Activated gamma-delta T cell (primary cell): ENCODE data around the gene FGGY.

Experiments
- DNase-seq: peaks from one replicate; lab custom pipeline; 2025; lab: John Stamatoyannopoulos, UW

The FGGY gene

DNA sequence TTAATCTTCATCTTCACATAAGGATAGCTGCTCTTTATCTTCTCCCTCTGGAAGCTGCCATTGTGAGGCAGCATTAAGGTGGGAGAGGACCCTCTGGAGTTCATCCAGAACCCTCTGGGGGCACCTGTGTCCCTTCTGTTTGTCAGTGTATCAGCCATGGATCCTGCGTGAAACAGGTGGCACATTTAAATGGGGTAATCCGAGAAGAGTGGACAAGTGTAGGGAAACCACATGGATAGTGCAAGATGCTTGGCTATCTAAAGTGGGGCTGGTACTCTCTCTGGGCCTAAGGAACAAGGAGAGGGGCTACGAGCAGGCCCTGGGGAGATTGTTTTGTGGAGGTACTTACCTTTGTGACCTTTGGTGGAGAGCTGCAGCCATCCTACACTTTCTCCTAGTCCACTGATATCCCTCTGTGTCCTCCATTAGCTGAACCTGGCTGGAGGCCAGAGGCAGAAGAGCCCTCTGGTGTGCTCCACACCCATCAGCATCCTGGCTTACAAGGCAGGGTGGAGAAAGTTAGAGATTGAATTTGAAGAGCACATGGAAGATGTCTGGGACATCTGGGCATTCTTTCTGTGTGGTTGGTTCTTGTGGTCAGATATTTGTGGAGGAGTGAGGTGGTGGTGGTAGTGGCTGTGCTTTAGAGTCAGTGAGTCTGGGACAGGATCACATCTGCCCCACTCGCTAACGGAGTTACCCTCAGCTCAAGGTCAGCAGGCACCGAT lies 117.7 kb downstream of the FGGY start:
- DNase-seq, result no peak

- no peak for DNase-seq
These were observed 118.5 kb downstream of the FGGY start for GRCh38 chr1:59415286-59415850.

- no peak for DNase-seq
These were observed 119.0 kb downstream of the FGGY start for GRCh38 chr1:59415881-59416280.

GRCh38 chr1:59417406-59417805 lies 120.5 kb downstream of the FGGY start:
- DNase-seq, result no peak

GRCh38 chr1:59418363-59419144 lies 121.7 kb downstream of the FGGY start:
- no peak for DNase-seq

DNA sequence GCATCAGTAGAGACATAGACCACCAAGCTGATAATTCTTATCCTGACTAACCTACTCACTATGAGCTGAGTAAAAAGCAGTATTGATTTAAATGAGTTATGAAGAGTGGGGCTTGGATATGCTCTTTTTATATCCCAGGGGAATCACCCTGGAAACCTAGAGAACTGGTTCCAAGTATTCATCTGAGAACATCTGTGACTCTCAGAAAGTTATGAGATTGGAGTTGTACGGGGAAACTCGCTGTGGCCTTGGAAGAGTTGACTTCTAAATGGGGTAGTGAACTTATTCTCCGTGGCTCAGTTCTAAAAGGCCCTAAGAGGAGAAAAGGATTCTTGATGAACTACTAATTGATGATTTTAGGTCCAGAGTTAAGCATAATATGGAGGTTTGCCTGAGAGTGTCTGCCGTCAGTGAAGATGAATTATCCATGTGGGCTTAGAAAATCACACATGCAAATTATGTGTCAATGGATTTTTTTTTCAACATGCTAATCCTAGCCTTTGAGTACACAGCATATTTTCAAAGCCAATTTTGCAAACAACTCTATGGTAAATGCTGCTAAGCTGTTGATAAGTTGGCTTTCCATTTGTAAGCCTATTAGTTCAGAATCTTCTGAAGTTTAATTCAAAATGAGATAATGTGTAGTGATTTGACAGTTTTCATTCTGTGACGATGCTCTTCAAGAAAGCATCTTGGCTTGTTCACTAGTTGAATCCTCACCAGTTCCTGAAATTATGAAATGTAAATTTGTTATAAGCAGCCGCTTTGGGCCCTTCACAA lies 122.7 kb downstream of the FGGY start:
- no peak for DNase-seq

DNA sequence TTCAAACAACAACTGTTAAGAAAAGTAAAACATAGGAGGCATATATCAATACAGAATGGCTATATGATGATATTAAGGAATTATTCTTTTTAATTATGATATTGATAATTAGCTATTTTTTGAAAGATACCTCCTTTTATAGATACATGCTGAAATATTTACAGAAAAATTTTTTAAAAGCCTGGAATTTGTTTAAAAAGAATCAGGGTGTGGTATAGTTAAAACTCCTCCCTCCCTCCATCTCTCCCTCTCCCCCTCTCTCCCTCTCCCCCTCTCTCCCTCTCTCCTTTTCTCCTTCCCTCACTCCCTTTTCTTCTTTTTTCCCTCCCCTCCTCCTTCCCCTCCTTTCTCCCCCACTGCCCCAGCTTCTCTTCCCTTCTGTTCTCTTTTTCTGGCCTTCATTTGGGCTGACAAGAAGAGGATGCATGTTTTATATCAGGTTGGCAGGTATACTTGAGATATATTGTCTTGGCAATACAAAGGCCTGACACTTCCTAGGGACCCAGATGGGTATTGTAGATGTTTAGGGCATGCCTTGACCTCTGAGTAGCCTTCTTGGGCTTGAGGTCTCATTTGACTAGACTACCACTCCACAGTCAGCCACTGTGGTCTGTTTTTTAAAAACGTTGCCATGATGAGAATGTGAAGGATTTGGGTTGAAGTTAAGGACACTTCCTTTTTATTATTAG lies 124.5 kb downstream of the FGGY start:
- no peak for DNase-seq

DNA sequence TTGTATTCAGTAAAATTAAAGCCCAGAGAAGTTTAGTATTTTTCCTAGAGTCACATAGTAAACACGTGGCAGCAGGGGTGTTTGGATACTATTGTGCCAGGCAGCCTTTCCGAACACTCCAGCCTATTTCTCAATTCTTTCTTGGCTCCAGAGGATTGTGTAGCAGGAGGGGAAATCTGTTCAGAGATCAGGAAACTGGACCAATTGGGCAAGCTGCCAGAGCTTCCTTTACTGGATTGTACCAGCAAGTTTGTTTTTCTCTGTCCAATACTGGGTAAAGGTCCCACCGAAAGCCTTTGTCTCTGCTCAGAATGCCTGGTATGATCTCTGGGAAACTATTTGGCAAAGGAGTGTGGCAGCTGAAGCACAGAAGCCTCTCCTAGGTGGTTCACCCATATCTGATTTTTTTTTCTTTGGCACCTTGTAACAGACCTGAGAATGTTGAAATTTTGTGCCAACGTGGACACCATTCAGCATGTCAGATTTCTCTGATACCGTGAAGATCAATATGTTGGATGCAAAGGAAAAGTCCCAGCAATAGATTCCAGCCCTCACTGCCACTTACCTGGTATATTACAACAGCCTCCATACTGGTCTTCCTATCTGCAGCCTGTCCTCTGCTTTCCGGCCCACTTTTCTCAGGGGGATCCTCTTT lies 126.2 kb downstream of the FGGY start:
- no peak for DNase-seq

DNA sequence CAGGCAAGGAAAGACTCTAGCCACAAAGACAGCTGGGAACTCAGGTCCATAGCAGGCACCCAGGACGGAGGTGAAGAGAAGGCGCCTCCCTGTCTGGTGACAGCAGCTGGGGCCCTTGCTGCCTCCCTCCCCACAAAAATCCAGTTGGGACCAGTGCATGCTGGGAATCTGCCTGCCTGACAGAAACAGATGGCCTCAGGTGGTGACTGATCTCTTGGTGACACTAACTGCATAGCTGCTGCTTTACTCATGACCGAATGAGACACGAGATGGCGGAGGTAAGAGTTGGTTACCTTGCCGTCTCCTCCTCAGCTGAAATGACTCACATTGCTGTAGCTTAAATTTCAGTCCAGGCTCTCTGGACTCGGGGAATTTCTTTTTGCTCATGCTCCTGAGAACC lies 130.3 kb downstream of the FGGY start:
- DNase-seq, result no peak

DNA sequence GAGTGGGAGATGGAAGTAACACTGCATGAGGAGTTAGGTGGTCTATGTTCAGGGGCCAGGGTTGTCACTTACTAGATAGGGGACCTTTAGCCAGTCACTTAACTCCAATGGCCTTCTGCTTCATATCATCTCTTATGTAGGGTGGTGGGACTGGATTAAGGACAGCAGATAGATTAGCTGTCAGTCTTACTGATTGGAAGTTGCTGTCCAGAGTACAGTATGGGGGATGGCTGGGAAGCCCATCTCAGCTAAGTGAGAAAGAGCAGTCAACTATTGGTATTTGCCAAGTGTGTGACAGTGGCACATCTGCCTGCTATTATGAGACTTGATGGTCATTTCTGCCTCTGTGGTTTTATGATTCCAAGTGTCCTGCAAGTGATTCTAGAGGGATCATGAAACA lies 130.9 kb downstream of the FGGY start:
- no peak for DNase-seq

DNA sequence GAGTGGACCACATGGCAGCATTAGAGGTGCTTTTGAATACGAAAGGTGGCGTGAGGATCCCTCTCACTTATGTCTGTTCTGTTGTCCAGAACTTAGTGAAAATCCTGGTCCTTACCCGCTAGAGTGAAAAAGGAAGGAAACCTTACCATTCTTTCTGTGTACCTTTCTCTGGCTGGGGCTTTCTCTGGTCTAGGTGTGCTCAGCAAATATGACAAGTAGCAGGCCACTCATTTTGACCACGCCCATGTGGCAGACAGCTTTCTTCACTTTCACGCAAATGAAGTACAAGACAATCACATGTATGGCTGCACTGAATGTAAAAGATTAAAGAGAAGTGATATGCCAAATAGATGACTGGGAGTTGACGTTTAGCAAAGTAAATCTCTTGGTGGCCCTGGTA lies 131.9 kb downstream of the FGGY start:
- DNase-seq, result no peak

DNA sequence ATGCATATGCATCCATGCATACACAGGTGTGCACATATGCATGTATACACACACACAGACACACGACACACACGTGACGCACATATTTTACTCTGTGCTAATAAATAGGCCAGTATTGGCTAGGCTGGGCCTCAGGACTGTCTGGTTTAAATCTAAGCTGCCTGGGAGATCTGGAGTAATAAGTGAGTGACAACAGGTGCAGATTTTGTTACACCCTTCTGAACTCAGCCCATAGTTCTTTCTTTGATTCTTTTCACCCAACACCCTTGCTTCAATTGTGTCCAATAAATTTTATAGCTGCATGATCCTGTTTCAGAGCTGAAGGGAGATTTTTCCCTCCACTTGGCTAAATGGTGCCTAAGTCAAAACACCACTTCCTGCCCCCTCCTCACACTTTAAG lies 132.8 kb downstream of the FGGY start:
- DNase-seq, result no peak

DNA sequence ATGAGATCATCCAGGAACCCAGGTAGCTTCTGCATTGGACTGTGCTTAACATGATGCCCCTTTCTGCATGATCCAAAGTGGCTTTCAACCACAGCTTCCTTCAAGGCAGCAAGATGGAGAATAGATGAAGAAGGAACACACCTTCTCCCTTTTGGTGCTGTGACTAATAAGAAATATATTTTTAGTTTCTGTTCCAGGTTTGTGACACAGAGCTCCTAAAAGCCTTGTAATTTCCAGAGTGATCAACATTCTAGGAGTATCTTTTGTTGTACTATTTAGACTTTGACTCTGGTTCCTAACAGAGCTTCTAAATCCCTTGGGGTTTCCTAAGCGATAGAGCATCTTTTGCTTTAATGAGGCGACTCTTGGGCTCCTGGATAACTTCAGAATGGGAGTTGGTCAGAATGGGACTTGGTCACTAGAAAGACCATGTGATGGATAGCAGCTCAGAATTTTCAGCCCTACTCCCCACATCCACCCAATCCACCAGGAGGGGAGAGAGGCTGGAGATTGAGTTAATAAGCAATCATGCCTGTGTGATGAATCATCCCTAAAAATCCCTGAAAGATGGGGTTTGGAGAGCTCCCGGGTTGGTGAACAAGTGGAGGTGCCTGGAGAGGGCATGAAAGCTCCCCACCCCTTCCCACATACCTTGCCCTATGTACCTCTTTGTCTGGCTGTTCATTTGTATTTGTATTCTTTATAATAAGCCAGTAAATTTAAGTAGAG lies 134.8 kb downstream of the FGGY start:
- no peak for DNase-seq

DNA sequence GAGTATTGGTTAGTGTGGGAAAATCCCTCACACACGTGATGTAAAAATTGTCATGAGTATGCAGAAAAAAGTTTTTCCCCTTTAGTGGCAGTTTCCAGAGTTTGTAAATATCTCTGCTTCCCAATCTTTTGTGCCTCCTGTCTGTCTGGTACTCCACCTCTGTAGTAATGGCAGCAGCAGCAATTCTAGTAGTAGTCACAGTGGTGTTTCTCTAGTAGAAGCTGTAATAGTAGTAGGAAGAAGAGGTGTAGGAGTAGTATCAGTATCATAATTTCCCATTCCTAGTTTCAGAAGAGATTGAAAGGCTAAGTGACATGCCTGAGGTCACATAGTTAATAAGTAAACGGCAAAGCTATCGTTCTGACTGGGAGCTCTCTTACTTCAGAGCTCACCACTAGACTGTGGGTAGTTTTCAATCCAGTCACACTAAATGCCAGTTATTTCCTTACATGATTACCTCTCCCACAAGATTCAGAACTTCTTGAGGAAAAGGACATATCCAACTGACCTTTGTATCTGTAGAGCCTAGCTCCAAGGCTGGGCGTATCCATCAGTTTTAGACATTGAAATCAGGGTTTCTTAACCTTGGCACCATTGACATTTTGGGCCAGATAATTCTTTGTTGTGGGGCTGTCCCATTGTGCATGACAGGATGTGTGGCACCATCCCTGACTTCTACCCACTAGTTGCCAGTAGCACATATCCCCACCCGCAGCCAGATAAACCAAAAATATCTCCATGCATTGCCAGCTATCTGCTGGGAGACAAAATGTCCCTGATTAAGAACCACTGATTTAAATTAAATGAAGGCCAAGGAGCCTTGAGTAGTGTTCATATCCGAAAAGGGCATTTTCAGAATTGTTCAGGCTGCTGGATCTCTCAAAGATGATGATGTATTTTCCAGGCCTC lies 135.9 kb downstream of the FGGY start:
- no peak for DNase-seq

- DNase-seq, result no peak
These were observed 136.5 kb downstream of the FGGY start for GRCh38 chr1:59433440-59433813.

DNA sequence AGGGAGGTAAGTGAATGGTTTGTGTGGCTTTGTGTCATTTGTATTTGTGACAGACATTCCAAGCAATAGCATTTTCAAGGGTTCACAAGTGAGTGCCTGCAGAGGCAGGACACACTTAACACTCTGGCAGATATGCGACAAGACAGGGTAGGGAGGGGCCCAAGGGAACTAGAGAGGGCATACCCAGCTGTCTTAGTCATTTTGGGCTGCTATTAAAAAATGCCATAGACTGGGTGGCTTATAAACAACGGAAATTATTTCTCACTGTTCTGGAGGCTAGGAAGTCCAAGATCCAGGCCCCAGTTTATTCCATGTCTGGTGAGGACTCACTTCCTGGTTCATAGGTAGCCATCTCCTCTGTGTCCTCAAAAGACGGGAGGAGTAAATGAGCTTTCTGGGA lies 137.4 kb downstream of the FGGY start:
- no peak for DNase-seq

- DNase-seq, result no peak
These were observed 139.7 kb downstream of the FGGY start for GRCh38 chr1:59436637-59437036.

- DNase-seq, result no peak
These were observed 141.2 kb downstream of the FGGY start for GRCh38 chr1:59438058-59438560.

- DNase-seq, result no peak
These were observed 145.6 kb downstream of the FGGY start for GRCh38 chr1:59442492-59442891.
